GM21423 (cell line): ENCODE data around the gene PLD3.

Experiments
- ATAC-seq: cut with Tn5 transposase; IDR thresholded peaks from one replicate; pipeline ENCODE4 v1.9.1; 2021; ENCODE audit warnings: mild to moderate bottlenecking, moderate library complexity; ENCODE audit not compliant: unreplicated experiment

PLD3 gene

DNA sequence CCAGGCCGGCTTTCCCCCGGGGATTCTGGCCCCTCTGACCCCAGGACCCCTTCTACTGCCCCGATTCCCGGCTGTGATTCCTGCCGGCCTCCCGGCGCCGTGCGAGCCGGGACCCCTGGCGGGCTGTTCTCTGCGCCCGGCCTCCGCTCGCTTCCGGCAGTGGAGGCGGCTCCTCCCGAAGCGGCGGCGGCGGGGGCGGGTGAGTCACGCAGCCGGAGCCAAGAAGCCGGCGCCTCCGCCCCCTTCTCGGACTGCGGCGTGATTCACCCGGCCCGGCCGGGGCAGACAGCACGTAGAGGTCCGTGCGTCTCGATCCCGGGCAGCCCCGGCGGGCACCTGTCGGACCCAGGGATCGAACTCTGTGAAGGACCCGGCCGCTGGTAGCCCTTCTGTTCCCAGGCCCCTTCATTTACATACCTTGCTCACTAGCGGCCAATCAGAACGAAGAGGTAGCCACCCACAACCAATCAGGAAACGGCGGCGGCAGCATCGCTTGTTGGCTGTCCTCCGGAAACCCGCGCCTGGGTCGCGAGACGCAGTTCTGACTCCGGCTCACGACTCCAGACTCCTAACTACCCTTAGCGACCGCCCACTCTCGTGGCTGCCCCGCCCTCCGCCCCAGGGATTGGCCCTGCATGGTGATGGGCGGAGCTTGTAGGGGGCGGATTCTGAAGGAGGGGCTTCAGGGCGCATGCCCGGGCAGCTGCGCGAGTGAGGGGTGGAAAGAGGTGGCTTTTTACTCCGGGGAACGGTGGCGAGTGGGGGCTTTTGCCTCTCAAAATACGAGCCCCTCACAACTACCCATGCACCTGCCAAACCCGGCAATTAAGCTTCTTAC is 77.2 kb downstream of the PLD3 start, which contains the start of gene SERTAD1:
TSS of gene SERTAD1 (minus strand) at position 543 of the 838 bp plus-strand sequence. CDS start 2,446 bp downstream, outside the sequence.
- ATAC-seq = peak; percentile 76
